SK-N-SH treated with all-trans-retinoic acid at 6 μM for 48 hours (cell line): ENCODE measurements around the gene BMP10.

Experiments
- ATAC-seq: fragments of 200-7000 bp; cut with Tn5 transposase; 3 replicates; pipeline ENCODE4 v1.9.1; 2020; ENCODE audit warnings: mild to moderate bottlenecking, moderate library complexity
- BACH2 ChIP-seq: fragments of 250-450 bp; sonication (Bioruptor Pico); IDR thresholded peaks from 2 replicates; pipeline ENCODE4 v1.9.0; 2021; ENCODE audit warnings: mild to moderate bottlenecking, borderline replicate concordance
- CSDC2 ChIP-seq: fragments of 250-450 bp; sonication (Bioruptor Pico); IDR thresholded peaks from 2 replicates; pipeline ENCODE4 v1.5.0; 2020; ENCODE audit warnings: mild to moderate bottlenecking, moderate library complexity
- ESRRG ChIP-seq: fragments of 250-450 bp; sonication (Bioruptor Pico); IDR thresholded peaks from 2 replicates; pipeline ENCODE4 v1.6.1; 2021; ENCODE audit warnings: mild to moderate bottlenecking
- GLIS3 ChIP-seq: fragments of 250-450 bp; sonication (Bioruptor Pico); IDR thresholded peaks from 2 replicates; pipeline ENCODE4 v1.5.0; 2020; ENCODE audit warnings: mild to moderate bottlenecking, moderate library complexity
- ISL1 ChIP-seq: fragments of 250-450 bp; sonication (Bioruptor Pico); IDR thresholded peaks from 2 replicates; pipeline ENCODE4 v2.1.2; 2022; ENCODE audit warnings: mild to moderate bottlenecking, moderate library complexity
- OSR1 ChIP-seq: fragments of 250-450 bp; sonication (Bioruptor Pico); IDR thresholded peaks from 2 replicates; pipeline ENCODE4 v1.8.0; 2022; ENCODE audit warnings: moderate library complexity, mild to moderate bottlenecking, inconsistent platforms
- PPARA ChIP-seq: fragments of 250-450 bp; sonication (Bioruptor Pico); IDR thresholded peaks from 2 replicates; pipeline ENCODE4 v1.5.0; 2020; ENCODE audit warnings: mild to moderate bottlenecking, borderline replicate concordance
- RARB ChIP-seq: fragments of 250-450 bp; sonication (Bioruptor Pico); IDR thresholded peaks from 2 replicates; pipeline ENCODE4 v1.8.0; 2021; ENCODE audit warnings: mild to moderate bottlenecking, moderate library complexity
- SNAI2 ChIP-seq: fragments of 250-450 bp; sonication (Bioruptor Pico); IDR thresholded peaks from 2 replicates; pipeline ENCODE4 v1.5.0; 2020; ENCODE audit warnings: mild to moderate bottlenecking, moderate library complexity
- TCF4 ChIP-seq: fragments of 250-450 bp; sonication (Bioruptor Pico); IDR thresholded peaks from 2 replicates; pipeline ENCODE4 v1.8.0; 2021; ENCODE audit warnings: mild to moderate bottlenecking, moderate library complexity, borderline replicate concordance
- TOX ChIP-seq: fragments of 250-450 bp; sonication (Bioruptor Pico); IDR thresholded peaks from 2 replicates; pipeline ENCODE4 v1.8.0; 2021; ENCODE audit warnings: mild to moderate bottlenecking, moderate library complexity, borderline replicate concordance
- ZC3H10 ChIP-seq: fragments of 250-450 bp; sonication (Bioruptor Pico); IDR thresholded peaks from 2 replicates; pipeline ENCODE4 v1.5.1; 2021; ENCODE audit warnings: mild to moderate bottlenecking, moderate library complexity
- ZFP3 ChIP-seq: fragments of 250-450 bp; sonication (Bioruptor Pico); IDR thresholded peaks from 2 replicates; pipeline ENCODE4 v1.5.0; 2020; ENCODE audit warnings: mild to moderate bottlenecking, moderate library complexity
- ZFP30 ChIP-seq: fragments of 450-650 bp; formaldehyde crosslinking; IDR thresholded peaks from 2 replicates; pipeline ENCODE4 v1.5.0; 2022; ENCODE audit warnings: mild to moderate bottlenecking, moderate library complexity
- ZNF565 ChIP-seq: fragments of 450-650 bp; formaldehyde crosslinking; conservative IDR thresholded peaks from 2 replicates; pipeline ENCODE4 v1.5.0; 2020; ENCODE audit warnings: low read depth, mild to moderate bottlenecking, moderate library complexity
- ZNF8 ChIP-seq: fragments of 450-650 bp; formaldehyde crosslinking; IDR thresholded peaks from 2 replicates; pipeline ENCODE4 v1.5.0; 2020; ENCODE audit warnings: mild to moderate bottlenecking, moderate library complexity
- TF ChIP-seq, protein P1 (sequence below): fragments of 250-450 bp; sonication (Bioruptor Pico); IDR thresholded peaks from 2 replicates; pipeline ENCODE4 v1.5.1; 2020; ENCODE audit warnings: low read depth, mild to moderate bottlenecking, moderate library complexity
- TF ChIP-seq, protein P2 (sequence below): fragments of 250-450 bp; sonication (Bioruptor Pico); IDR thresholded peaks from 2 replicates; pipeline ENCODE4 v1.5.1; 2021; ENCODE audit warnings: mild to moderate bottlenecking, moderate library complexity
- TF ChIP-seq, protein P3 (sequence below): fragments of 250-450 bp; sonication (Bioruptor Pico); IDR thresholded peaks from 2 replicates; pipeline ENCODE4 v1.8.0; 2020; ENCODE audit warnings: mild to moderate bottlenecking, moderate library complexity, borderline replicate concordance
- TF ChIP-seq, protein P4 (sequence below): fragments of 250-450 bp; sonication (Bioruptor Pico); IDR thresholded peaks from 2 replicates; pipeline ENCODE4 v1.8.0; 2021; ENCODE audit warnings: low read depth, mild to moderate bottlenecking, moderate library complexity, borderline replicate concordance
- TF ChIP-seq, protein P5 (sequence below): fragments of 250-450 bp; sonication (Bioruptor Pico); IDR thresholded peaks from 2 replicates; pipeline ENCODE4 v1.5.0; 2020; ENCODE audit warnings: mild to moderate bottlenecking, moderate library complexity

BMP10 gene

DNA sequence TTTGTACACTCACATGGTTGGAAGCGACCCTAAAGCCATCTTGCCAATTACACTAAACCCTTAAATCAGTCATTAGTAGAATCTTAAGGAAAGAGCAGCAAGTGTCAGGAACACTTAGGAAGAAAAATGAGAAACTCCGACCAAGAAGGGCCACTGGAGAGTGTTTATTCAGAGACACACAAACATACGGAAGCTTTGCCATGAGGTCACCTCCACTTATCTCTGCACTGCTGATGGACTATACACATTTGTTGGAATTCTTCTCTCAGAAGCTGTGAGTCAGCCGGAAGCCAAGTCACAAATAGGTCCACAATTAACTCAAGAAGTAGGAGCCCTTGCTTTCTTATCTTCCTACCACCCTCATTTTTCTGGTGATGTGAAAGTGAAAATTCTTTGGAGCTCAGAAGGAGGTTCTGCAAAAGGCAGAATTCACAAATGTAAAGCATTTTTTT is 21.6 kb downstream of the BMP10 start:
- no peak for ATAC-seq
- TF ChIP-seq, protein P1, sequence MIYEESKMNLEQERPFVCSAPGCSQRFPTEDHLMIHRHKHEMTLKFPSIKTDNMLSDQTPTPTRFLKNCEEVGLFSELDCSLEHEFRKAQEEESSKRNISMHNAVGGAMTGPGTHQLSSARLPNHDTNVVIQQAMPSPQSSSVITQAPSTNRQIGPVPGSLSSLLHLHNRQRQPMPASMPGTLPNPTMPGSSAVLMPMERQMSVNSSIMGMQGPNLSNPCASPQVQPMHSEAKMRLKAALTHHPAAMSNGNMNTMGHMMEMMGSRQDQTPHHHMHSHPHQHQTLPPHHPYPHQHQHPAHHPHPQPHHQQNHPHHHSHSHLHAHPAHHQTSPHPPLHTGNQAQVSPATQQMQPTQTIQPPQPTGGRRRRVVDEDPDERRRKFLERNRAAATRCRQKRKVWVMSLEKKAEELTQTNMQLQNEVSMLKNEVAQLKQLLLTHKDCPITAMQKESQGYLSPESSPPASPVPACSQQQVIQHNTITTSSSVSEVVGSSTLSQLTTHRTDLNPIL: no peak
- TF ChIP-seq, all 23 proteins: peak for 0

DNA sequence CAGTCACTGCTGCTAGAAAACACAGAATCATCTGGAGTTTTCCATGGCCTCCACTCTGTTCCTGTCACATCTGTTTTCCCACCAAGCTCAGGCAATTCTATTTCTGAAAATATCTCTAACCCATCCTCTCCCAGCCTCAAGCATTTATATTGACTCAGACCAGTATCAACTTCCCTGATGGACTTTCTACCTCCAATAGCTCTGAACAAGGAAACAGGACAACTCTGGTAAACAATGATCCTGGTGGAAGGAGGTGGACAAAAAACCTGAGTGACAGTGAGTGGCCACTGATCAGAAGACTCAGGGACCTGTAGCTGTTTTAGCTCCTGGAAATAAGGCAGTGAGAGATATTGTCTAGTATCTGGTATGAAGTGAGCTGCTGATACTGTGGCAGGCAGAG is 23.4 kb downstream of the BMP10 start:
- no peak for TF ChIP-seq ZFP3 (CRISPR knock-in tag)
- TF ChIP-seq, protein P2, sequence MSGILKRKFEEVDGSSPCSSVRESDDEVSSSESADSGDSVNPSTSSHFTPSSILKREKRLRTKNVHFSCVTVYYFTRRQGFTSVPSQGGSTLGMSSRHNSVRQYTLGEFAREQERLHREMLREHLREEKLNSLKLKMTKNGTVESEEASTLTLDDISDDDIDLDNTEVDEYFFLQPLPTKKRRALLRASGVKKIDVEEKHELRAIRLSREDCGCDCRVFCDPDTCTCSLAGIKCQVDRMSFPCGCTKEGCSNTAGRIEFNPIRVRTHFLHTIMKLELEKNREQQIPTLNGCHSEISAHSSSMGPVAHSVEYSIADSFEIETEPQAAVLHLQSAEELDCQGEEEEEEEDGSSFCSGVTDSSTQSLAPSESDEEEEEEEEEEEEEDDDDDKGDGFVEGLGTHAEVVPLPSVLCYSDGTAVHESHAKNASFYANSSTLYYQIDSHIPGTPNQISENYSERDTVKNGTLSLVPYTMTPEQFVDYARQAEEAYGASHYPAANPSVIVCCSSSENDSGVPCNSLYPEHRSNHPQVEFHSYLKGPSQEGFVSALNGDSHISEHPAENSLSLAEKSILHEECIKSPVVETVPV (CRISPR knock-in tag): no peak
- TF ChIP-seq SNAI2: no peak
- no peak for TF ChIP-seq BACH2
- TF ChIP-seq, protein P3, sequence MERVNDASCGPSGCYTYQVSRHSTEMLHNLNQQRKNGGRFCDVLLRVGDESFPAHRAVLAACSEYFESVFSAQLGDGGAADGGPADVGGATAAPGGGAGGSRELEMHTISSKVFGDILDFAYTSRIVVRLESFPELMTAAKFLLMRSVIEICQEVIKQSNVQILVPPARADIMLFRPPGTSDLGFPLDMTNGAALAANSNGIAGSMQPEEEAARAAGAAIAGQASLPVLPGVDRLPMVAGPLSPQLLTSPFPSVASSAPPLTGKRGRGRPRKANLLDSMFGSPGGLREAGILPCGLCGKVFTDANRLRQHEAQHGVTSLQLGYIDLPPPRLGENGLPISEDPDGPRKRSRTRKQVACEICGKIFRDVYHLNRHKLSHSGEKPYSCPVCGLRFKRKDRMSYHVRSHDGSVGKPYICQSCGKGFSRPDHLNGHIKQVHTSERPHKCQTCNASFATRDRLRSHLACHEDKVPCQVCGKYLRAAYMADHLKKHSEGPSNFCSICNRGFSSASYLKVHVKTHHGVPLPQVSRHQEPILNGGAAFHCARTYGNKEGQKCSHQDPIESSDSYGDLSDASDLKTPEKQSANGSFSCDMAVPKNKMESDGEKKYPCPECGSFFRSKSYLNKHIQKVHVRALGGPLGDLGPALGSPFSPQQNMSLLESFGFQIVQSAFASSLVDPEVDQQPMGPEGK (CRISPR knock-in tag): no peak
- TF ChIP-seq ZNF565 (CRISPR knock-in tag): no peak
- TF ChIP-seq TCF4 (CRISPR knock-in tag): no peak
- no peak for TF ChIP-seq PPARA (CRISPR knock-in tag)
- TF ChIP-seq TOX (CRISPR knock-in tag): no peak
- TF ChIP-seq ZC3H10 (CRISPR knock-in tag): no peak
- TF ChIP-seq RARB (CRISPR knock-in tag): no peak
- TF ChIP-seq, protein P1: no peak
- TF ChIP-seq, protein P4, sequence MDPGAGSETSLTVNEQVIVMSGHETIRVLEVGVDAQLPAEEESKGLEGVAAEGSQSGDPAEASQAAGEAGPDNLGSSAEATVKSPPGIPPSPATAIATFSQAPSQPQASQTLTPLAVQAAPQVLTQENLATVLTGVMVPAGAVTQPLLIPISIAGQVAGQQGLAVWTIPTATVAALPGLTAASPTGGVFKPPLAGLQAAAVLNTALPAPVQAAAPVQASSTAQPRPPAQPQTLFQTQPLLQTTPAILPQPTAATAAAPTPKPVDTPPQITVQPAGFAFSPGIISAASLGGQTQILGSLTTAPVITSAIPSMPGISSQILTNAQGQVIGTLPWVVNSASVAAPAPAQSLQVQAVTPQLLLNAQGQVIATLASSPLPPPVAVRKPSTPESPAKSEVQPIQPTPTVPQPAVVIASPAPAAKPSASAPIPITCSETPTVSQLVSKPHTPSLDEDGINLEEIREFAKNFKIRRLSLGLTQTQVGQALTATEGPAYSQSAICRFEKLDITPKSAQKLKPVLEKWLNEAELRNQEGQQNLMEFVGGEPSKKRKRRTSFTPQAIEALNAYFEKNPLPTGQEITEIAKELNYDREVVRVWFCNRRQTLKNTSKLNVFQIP (CRISPR knock-in tag): no peak
- TF ChIP-seq ESRRG (CRISPR knock-in tag): no peak
- TF ChIP-seq OSR1: no peak
- no peak for ATAC-seq

DNA sequence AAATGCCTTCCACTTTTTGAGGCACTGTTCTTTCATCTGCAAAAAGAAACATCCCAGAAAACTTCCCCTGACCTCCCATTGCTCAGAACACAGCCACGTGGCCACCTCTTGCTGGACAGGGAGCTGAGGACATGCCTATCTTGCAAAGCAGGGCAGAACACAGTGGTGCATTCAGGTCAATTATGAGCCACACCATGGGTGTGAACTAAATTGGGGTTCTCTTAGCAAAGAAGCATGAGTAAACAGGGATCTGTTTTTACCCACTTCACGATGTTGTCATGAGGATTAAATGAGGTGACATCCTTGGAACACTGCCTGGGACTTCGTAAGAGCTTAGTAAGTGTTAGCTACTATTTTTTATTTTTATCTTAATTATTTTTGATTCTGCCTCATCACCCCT is 25.1 kb downstream of the BMP10 start:
- TF ChIP-seq TOX (CRISPR knock-in tag): no peak
- TF ChIP-seq PPARA (CRISPR knock-in tag): no peak
- no peak for TF ChIP-seq ZNF565 (CRISPR knock-in tag)
- no peak for TF ChIP-seq SNAI2
- TF ChIP-seq BACH2: no peak
- no peak for TF ChIP-seq CSDC2
- TF ChIP-seq ISL1: no peak
- TF ChIP-seq, protein P5, sequence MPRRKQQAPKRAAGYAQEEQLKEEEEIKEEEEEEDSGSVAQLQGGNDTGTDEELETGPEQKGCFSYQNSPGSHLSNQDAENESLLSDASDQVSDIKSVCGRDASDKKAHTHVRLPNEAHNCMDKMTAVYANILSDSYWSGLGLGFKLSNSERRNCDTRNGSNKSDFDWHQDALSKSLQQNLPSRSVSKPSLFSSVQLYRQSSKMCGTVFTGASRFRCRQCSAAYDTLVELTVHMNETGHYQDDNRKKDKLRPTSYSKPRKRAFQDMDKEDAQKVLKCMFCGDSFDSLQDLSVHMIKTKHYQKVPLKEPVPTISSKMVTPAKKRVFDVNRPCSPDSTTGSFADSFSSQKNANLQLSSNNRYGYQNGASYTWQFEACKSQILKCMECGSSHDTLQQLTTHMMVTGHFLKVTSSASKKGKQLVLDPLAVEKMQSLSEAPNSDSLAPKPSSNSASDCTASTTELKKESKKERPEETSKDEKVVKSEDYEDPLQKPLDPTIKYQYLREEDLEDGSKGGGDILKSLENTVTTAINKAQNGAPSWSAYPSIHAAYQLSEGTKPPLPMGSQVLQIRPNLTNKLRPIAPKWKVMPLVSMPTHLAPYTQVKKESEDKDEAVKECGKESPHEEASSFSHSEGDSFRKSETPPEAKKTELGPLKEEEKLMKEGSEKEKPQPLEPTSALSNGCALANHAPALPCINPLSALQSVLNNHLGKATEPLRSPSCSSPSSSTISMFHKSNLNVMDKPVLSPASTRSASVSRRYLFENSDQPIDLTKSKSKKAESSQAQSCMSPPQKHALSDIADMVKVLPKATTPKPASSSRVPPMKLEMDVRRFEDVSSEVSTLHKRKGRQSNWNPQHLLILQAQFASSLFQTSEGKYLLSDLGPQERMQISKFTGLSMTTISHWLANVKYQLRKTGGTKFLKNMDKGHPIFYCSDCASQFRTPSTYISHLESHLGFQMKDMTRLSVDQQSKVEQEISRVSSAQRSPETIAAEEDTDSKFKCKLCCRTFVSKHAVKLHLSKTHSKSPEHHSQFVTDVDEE (CRISPR knock-in tag): no peak
- TF ChIP-seq, protein P4 (CRISPR knock-in tag): no peak
- TF ChIP-seq ZFP3 (CRISPR knock-in tag): no peak
- TF ChIP-seq, protein P3 (CRISPR knock-in tag): no peak
- TF ChIP-seq, protein P1: no peak
- TF ChIP-seq ZFP30 (CRISPR knock-in tag): no peak
- no peak for TF ChIP-seq OSR1
- no peak for TF ChIP-seq GLIS3 (CRISPR knock-in tag)
- TF ChIP-seq ZNF8 (CRISPR knock-in tag): no peak
- no peak for ATAC-seq
